Stimulated activated CD8-positive, alpha-beta memory T cell treated with anti-CD3 and anti-CD28 coated beads, Interleukin-15, amount 100 ng/mL, for 24 hours (primary cell): ENCODE results near the gene MBD5.

ENCODE experiments used
- DNase-seq: peaks from one replicate; pipeline ENCODE4 v3.0.0-alpha.2; 2020; ENCODE audit warnings: low read depth

Gene MBD5

GRCh38 chr2:148221926-148222325, 201.0 kb downstream of the MBD5 start:
- DNase-seq, result no peak

GRCh38 chr2:148231858-148232257, 211.0 kb downstream of the MBD5 start:
- DNase-seq, result no peak

- no peak for DNase-seq
Measured at GRCh38 chr2:148234143-148234542, 213.3 kb downstream of the MBD5 start.

GRCh38 chr2:148237911-148238310, 217.0 kb downstream of the MBD5 start:
- DNase-seq, result no peak

GRCh38 chr2:148238561-148238960, 217.7 kb downstream of the MBD5 start:
- no peak for DNase-seq

- DNase-seq, result no peak
Measured at GRCh38 chr2:148240838-148241237, 219.9 kb downstream of the MBD5 start.

- DNase-seq, result no peak
Measured at GRCh38 chr2:148244593-148245292, 223.9 kb downstream of the MBD5 start.

- no peak for DNase-seq
Measured at GRCh38 chr2:148251993-148252392, 231.1 kb downstream of the MBD5 start.

- no peak for DNase-seq
Measured at GRCh38 chr2:148252646-148253045, 231.8 kb downstream of the MBD5 start.

- no peak for DNase-seq
Measured at GRCh38 chr2:148253685-148254084, 232.8 kb downstream of the MBD5 start.

- DNase-seq, result no peak
Measured at GRCh38 chr2:148255929-148256328, 235.0 kb downstream of the MBD5 start.

- DNase-seq, result no peak
Measured at GRCh38 chr2:148257276-148257675, 236.4 kb downstream of the MBD5 start.

- DNase-seq, result no peak
Measured at GRCh38 chr2:148258124-148258523, 237.2 kb downstream of the MBD5 start.

GRCh38 chr2:148259674-148260073, 238.8 kb downstream of the MBD5 start:
- DNase-seq, result no peak

- DNase-seq, result no peak
Measured at GRCh38 chr2:148263890-148264289, 243.0 kb downstream of the MBD5 start.

- no peak for DNase-seq
Measured at GRCh38 chr2:148273158-148273691, 252.3 kb downstream of the MBD5 start.

GRCh38 chr2:148279216-148279615, 258.3 kb downstream of the MBD5 start:
- no peak for DNase-seq

- no peak for DNase-seq
Measured at GRCh38 chr2:148282201-148282600, 261.3 kb downstream of the MBD5 start.

GRCh38 chr2:148292431-148292830, 271.5 kb downstream of the MBD5 start:
- DNase-seq, result no peak

- DNase-seq, result no peak
Measured at GRCh38 chr2:148298196-148298595, 277.3 kb downstream of the MBD5 start.

GRCh38 chr2:148299616-148300015, 278.7 kb downstream of the MBD5 start:
- no peak for DNase-seq

GRCh38 chr2:148300544-148300943, 279.7 kb downstream of the MBD5 start:
- no peak for DNase-seq

GRCh38 chr2:148301362-148301761, 280.5 kb downstream of the MBD5 start:
- DNase-seq, result no peak

- no peak for DNase-seq
Measured at GRCh38 chr2:148302526-148302925, 281.6 kb downstream of the MBD5 start.
